Lower leg skin (tissue), 4 donors: ENCODE results near the gene HHLA2. TPM values are rescaled to one million over a fixed set of nuclear protein-coding genes. Genes with fewer than 3 reads are reported as not detected.

Experiments
- DNase-seq, 2 donors: peaks; one replicate each; pipeline ENCODE4 v3.0.0-alpha.2; 2019; ENCODE audit warnings: low spot score in 2 of 2
- H3K4me3 ChIP-seq: fragments of 200-600 bp; sonication (generic); 2 replicates; pipeline ENCODE4 v1.5.1; 2017; ENCODE audit warnings: mild to moderate bottlenecking, low read depth; ENCODE audit not compliant: poor library complexity, severe bottlenecking
- POLR2A ChIP-seq, 2 donors: fragments of 450-650 bp; IDR thresholded peaks; one replicate each; pipeline ENCODE4 v1.6.1; 2016 to 2017; ENCODE audit warnings: antibody characterized with exemption in 2 of 2, mild to moderate bottlenecking in 1 of 2, moderate library complexity in 1 of 2
- WGBS, 2 donors: methylation state at CpG; one replicate each; pipeline ENCODE4 v1.1.5; 2018; 5-methylcytosine and 5-hydroxymethylcytosine counted together
- intact Hi-C: fragments of 100-400 bp; cut with DNase I; formaldehyde crosslinking; loops from one replicate; pipeline ENCODE4 v1.15.0; 2023; ENCODE audit warnings: low total_unique reads
- total RNA-seq, 4 donors: library from RNA; depleted of rRNA; stranded (reverse); fragments of >200 nt; gene quantifications; one replicate each; pipeline ENCODE4 v1.1.0, GENCODE V29; 2016
- TF ChIP-seq, protein P1 (sequence below), 3 donors: fragments of 450-650 bp; IDR thresholded peaks; one replicate each; pipeline ENCODE4 v1.5.1; 2016; ENCODE audit warnings: antibody characterized with exemption in 3 of 3, mild to moderate bottlenecking in 3 of 3, moderate library complexity in 2 of 3

The HHLA2 gene
- total RNA-seq, 4 donors from 2014 or later: not detected

DNA sequence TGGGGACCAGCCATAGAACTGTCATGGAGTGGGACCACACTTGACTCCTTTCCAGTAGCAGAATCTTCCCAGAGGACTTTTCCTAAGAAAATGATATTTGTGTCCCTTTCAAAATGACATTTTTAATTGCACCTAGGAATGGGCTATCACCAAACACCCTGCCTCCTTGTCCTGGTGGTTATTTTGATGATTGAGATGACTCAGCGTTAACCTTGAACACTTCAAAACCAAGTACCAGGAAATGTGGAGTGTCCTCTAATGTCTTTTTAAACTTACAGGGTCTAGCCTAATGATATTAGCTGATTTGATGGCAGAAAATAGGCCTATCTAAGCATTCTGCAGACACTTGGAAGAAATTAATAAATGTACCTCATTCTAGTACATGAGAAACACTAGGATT, 90.7 kb downstream of the HHLA2 start:
- no peak for DNase-seq
- intact Hi-C loops: no loop called here
- TF ChIP-seq, protein P1, sequence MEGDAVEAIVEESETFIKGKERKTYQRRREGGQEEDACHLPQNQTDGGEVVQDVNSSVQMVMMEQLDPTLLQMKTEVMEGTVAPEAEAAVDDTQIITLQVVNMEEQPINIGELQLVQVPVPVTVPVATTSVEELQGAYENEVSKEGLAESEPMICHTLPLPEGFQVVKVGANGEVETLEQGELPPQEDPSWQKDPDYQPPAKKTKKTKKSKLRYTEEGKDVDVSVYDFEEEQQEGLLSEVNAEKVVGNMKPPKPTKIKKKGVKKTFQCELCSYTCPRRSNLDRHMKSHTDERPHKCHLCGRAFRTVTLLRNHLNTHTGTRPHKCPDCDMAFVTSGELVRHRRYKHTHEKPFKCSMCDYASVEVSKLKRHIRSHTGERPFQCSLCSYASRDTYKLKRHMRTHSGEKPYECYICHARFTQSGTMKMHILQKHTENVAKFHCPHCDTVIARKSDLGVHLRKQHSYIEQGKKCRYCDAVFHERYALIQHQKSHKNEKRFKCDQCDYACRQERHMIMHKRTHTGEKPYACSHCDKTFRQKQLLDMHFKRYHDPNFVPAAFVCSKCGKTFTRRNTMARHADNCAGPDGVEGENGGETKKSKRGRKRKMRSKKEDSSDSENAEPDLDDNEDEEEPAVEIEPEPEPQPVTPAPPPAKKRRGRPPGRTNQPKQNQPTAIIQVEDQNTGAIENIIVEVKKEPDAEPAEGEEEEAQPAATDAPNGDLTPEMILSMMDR (IDR thresholded peaks at IDR 0.05): no peak
- TF ChIP-seq POLR2A (IDR thresholded peaks at IDR 0.05): no peak
- H3K4me3 ChIP-seq: no peak overlapping the region
- WGBS, 2 donors: 100% methylated on average over 1 of the region's 1 CpG

GRCh38 chr3:108388136-108389132, 92.1 kb downstream of the HHLA2 start:
- DNase-seq: no peak
- intact Hi-C loops: no loop called here
- 78 to 82% methylated on average over 12 of the region's 12 CpGs for WGBS, 2 donors
- no peak overlapping the region for H3K4me3 ChIP-seq
- TF ChIP-seq POLR2A (IDR thresholded peaks at IDR 0.05): no peak
- TF ChIP-seq, protein P1 (IDR thresholded peaks at IDR 0.05): no peak

DNA sequence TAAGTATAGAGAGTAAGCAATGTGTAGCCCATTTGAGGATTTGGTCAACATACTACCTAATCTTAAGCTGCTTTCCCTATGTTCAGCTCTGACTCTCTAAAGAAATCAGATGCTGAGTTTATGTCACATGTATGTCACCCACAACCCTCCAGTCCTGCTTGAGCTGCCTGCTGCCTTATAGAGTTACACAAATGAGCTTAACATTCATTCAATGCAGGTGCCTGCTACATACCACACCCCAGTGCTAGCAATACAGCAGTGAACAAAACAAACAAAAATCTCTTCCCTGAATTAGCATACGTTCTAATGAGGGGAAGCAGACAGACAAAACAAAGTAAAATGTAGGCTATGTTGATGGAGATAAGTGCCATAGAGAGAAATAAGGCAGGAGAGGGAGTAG, 93.0 kb downstream of the HHLA2 start:
- no peak for TF ChIP-seq POLR2A (IDR thresholded peaks at IDR 0.05)
- TF ChIP-seq, protein P1 (IDR thresholded peaks at IDR 0.05): no peak
- DNase-seq: no peak
- intact Hi-C loops: no loop called here
- WGBS, 2 donors: 59 to 63% methylated on average over 1 of the region's 1 CpG
- H3K4me3 ChIP-seq: no peak overlapping the region

DNA sequence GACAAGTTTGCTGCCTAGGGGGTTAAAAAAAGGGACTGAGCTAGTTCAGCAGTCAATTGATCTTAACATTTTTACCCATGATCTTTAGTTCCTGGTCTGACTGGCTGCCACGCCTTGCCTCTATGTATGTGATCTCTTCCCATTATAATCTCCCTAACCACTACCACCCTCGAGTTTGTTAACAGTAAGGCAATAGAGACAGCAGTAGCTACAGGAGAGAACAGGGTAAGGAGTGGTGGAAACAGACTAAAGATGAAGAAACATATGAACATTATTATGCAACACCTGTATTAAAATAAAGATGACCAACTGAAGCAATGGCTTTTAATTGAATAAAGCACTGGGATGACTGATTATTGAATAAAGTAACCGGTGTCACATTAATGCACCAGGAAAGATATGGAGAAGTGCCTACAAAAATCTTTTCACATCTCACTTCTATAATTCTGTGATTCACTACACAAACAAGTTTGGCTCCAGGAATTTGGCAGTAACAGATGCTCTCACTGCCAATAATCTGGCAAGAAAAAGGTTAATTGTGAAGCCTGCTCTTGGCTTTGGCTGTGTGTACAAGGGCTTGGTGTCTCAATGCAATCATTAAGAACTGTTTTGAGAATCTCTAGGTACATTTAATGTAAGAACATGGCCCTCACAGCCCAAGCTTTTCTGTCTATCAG, 95.7 kb downstream of the HHLA2 start:
- no peak for DNase-seq
- no peak for TF ChIP-seq POLR2A (IDR thresholded peaks at IDR 0.05)
- TF ChIP-seq, protein P1 (IDR thresholded peaks at IDR 0.05): no peak
- intact Hi-C loops: no loop called here

DNA sequence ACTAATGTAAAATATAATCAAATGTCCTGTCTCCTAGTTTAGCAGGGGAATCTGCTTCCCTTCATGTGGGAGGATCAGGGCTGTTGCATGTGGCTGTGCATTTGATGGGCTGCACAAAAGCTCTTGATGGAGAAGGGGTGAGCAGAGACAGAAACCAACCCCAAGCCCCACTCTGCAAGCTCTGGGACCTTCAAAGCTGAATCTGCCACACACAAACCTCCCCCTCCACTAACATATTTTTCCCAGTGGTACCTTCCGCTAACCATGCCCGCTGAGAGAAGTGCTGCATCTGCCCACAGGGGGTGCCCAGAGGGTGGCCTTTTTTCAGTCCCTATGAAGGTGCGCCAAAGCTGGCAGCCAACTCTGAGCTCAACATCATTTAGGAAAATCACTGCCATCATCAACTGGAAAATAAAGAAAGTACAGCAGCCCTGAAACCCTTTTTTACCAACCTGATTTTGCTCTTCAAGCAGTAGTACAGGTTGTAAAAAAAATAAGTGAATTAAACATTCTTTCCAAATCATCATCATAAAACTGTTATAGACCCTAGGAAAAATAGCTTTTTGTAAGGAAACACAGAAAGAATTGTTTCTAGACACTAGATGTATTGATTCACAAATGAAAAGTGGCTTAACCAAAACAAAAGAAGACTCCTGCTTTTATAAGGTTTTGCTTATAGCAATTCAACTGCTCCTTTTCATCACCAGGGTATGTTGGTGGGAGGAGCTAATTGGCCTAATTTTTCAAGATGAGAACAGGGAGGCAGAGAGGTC, 97.0 kb downstream of the HHLA2 start:
- H3K4me3 ChIP-seq: no peak overlapping the region
- TF ChIP-seq, protein P1 (IDR thresholded peaks at IDR 0.05): no peak
- no peak for TF ChIP-seq POLR2A (IDR thresholded peaks at IDR 0.05)
- no peak for DNase-seq
- 65 to 93% methylated on average over 2 to 3 of the region's 3 CpGs for WGBS, 2 donors
- intact Hi-C loops: no loop called here

More for the DNA sequence above, 95.7 kb downstream of the HHLA2 start:
- WGBS, 2 donors: 49 to 53% methylated on average over 3 of the region's 3 CpGs
- no peak overlapping the region for H3K4me3 ChIP-seq
